Stimulated activated CD4-positive, alpha-beta T cell treated with anti-CD3 and anti-CD28 coated beads, Interleukin-4, amount 100 ng/mL, for 1 hour (primary cell): ENCODE data around the gene VSIG4.
"Not testable (repeated sequence)": the region's sequence is repeated elsewhere in the genome, so short reads cannot be mapped to it uniquely, and the experiment has no call there.

Source experiments
- DNase-seq: peaks from one replicate; pipeline ENCODE4 v3.0.0-alpha.2; 2020

VSIG4 gene

GRCh38 chrX:65975161-65975751 lies 64.6 kb downstream of the VSIG4 start:
- DNase-seq = not testable (repeated sequence)
